NT2/D1 (cell line): ENCODE results near the gene TALDO1.

Source experiments
- YY1 ChIP-seq: IDR thresholded peaks from 2 replicates; pipeline ENCODE4 v1.6.1; 2011; ENCODE audit not compliant: insufficient read length, insufficient read depth
- ZNF274 ChIP-seq: IDR thresholded peaks from 2 replicates; pipeline ENCODE4 v1.6.1; 2011; ENCODE audit warnings: mild to moderate bottlenecking, low read depth, low read length

GRCh38 chr11:745428-745827 is 1.8 kb upstream of the TALDO1 start:
- TF ChIP-seq ZNF274: no peak
- TF ChIP-seq YY1: no peak
